HG03378 (cell line): ENCODE measurements around the gene BCKDK.
A peak's percentile ranks its signal among the peaks of the same experiment; 100 is the strongest.
"Not testable (repeated sequence)": the region's sequence is repeated elsewhere in the genome, so short reads cannot be mapped to it uniquely, and the experiment has no call there.

Experiments
- ATAC-seq: cut with Tn5 transposase; IDR thresholded peaks from one replicate; pipeline ENCODE4 v1.9.1; 2021; ENCODE audit warnings: mild to moderate bottlenecking, moderate library complexity; ENCODE audit not compliant: unreplicated experiment

The BCKDK gene

DNA sequence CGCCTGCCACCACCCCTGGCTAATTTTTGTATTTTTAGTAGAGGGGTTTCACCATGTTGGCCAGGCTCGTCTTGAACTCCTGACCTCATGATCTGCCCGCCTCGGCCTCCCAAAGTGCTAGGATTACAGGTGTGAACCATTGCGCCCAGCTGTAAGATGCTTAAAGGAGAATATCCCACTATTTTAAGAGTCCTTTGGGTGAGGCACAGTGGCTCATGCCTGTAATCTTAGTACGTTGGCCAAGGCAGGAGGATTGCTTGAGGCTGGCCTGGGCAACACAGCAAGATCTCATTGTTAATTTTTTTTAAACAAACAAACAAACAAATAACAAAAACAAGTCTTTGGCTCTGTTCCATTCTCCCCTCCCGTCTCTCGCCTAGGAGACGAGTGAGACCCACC lies 32.9 kb downstream of the BCKDK start:
- ATAC-seq: not testable (repeated sequence)

DNA sequence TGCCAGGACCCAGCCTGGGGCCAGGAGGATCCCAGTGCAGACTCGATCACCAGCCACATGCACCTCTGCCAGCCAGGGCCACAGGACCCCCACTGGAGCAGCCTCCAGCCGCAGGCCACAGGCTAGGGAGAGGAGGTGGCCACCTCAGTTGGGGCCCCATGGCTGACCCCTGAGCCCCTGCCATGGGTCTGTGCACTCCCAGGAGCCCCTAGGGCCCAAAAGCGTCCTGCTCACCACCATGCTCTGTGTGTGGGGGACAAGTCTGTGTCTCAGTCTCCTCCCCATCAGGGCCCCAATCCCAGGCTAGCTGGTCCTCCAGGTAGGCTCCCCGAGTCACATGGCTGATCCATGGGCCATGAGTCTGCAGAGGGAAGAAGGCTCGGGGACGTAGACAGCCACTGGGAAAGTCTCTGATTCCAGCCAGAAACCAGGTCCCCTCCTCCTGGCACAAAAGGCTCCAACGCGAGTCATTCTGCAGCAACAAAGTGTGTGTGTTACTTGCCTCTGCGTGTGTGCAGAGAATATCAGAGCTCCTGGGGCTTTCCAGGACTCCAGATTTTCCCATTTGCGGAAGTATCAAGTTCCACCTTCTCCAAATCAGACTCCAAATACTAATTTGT lies 33.4 kb downstream of the BCKDK start:
- ATAC-seq: peak; percentile 5

DNA sequence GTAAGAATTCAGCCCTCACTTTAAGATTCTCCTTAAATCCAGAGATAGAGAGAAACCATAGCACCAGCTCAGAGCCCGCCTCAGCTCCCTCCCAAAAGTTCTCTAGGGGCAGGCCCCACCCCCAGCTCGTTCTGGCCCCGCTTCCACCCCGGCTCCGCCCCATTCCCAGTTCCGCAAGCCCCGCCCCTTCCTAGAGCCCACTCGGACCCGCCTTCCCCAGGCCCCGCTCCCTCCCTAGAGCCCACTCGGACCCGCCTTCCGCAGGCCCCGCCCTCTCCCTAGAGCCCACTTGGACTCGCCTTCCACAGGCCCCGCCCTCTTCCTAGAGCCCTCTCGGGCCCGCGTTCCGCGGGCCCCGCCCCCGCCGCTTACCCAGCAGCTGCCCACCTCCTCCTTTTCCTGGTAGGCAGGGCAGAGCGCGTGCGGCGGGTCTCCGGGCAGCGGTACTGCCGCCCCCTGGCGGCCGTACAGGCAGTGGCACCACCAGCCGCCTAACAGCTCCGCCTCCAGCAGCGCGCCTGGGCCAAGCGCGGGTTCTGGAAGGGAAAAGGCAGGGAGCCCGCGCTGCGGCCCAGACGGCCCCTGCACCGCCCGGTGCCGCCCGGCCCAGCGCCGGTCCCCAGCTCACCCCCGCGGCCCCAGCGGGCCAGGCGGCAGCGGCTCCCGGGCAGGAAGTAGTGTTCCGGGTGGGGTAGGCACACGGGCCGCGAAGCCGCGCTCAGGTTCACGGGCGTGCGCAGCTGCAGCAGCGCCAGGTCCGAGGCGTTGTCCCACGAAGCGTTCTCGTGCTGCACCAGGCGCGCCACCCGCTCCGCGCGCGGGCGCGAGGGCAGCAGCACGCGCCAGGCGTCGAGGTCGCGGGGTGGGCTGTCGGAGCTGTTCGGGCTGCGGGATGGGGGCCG lies 34.2 kb downstream of the BCKDK start:
- peak; percentile 75 for ATAC-seq

DNA sequence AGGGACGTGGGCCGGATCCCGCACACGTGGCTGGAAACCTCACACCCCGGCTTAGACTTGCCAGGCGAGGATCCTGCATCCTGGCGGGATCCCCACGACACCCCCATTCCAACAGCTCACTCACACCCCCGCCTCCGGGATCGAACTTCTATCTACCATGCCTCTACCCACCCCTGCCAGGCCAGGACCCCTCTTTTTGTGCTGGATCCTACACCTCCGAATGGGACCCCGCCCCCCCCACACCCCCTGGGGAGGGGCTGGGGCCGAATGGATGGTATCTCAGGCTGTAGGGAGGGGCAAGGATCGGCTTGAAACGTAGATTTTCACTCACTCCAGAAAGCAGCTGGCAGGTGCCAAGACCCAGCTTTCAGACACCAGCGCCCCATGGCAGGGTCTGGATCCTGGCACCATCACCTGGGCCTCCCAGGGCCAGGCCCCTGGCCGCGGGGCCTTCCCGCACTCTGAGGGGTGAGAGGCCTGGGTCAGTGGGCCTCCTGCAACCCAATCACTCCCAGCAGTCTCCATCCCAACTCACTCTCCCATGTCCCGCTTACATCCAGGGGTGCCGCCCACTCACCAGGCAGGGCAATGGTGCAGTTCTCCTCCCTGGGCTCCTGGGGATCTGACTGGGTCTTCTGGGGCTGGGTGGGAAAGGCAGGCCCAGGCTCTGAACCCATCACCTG lies 35.0 kb downstream of the BCKDK start:
- no peak for ATAC-seq

DNA sequence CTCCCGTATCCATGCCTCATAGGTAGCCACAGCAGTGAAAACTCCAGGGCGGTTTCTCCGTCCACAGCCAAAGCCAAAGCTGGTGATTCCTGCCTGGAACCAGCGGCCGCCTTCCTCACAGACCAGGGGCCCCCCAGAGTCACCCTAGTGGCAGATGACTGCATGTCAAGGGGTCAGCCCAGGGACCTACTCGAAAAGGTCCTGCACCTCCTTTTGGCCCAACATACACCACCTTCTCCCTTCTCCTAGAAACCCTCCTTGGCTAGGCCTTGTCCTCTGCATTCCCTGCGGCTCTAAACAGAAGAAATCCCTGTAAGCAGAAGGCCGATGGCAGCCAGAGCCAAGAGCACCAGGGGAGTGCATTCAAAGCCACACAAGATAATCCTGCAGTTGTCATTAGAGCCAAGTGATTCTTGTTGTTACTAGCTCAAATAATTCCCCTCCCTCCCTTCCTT lies 35.5 kb downstream of the BCKDK start:
- ATAC-seq: no peak

DNA sequence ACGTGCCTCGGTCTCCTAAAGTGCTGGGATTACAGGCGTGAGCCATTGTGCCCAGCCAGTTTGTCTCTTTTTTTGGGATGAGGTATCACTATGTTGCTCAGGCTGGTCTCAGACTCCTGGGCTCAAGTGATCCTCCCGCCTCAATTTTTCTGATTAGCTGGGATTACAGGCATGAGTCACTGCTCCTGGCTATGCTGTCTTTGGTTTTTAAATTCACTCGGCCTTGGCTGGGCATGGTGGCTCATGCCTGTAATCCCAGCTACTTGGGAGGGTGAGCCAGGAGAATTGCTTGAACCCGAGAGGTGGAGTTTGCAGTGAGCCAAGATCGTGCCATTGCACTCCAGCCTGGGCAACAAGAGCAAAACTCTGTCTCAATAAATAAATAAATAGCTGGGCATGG lies 36.2 kb downstream of the BCKDK start:
- not testable (repeated sequence) for ATAC-seq

DNA sequence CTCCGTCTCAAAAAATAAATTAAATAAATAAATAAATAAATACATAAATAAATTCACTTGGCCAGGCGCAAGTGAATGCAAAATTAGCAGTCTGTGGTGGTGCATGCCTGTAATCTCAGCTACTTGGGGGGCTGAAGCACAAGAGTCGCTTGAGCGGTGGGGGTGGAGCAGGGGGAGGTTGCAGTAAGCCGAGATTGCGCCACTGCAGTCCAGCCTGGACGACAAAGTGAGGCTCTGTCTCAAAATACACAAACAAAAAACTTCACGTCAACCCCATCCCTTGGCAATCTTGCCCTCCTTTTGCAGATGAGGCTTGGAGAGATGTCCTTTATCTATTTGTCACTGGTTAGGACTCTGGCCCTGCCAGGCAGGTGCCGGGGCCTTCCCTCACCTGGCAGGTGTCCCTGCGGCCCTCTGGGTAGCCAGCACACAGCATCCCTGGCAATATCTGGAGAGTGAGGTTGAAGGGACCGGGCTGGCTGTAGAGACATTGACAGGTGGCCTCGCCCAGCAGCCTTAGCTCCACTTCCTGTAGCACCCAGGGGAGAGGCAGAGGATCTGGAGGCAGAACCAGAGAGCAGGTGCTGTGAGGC lies 37.3 kb downstream of the BCKDK start:
- no peak for ATAC-seq

DNA sequence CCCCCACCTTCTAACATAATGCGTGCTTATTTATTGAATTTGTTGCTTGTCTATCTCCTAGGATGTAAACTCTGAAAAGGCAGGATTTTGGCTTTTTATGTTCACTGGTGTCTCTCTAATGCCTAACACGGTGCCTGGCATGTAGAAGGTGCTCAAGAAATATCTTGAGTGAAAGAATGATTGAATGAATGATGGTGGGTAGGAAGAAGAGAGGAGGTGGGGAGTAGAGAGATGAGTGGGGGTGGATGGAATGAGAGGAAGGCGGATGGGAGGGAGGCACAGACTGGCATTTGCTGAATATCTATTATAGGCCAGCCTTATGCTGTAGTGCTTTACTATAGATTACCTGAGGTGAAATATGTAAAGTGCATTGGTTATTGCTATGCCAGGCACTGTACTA lies 39.4 kb downstream of the BCKDK start:
- ATAC-seq: no peak

DNA sequence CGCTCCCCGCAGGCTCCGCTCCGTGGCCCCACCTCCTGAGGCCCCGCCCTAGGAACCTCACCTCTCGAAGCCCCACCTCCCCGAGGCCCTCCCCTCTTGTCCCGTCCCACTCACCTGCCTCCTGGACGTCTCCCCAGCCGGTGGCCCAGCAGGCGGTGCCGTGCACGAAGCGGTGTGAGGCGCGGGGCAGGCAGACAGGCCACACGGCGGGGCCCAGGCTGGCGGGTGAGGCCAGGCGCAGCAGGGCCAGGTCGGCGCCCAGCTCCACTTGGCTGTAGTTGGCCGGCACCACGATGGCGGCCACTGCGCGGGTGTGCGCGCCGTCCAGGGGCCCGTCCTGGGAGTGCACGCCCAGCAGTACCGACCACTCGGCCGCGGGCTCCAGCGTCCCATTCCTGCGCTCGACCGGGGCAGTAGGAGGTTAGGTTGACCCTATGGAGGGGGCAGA lies 40.1 kb downstream of the BCKDK start:
- no peak for ATAC-seq

DNA sequence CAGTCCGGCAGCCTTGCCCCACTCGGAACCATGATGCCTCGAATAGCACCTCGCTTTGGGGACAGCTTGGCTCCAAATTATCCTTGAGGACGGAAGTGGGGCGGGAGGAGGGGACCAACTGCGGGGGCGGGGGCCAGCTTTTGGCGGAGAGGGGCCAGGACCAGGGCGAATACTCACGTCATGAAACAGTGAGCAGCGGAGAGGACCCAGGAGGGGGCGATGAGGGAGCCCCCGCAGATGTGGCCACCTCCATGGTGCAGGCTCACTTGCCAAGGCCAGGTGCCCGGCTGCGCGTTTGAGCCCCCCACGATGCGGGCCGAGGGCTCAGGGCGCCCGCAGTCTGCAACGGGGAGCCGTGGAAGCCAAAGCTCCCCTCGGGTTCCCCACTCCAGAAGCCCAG lies 40.7 kb downstream of the BCKDK start:
- no peak for ATAC-seq

DNA sequence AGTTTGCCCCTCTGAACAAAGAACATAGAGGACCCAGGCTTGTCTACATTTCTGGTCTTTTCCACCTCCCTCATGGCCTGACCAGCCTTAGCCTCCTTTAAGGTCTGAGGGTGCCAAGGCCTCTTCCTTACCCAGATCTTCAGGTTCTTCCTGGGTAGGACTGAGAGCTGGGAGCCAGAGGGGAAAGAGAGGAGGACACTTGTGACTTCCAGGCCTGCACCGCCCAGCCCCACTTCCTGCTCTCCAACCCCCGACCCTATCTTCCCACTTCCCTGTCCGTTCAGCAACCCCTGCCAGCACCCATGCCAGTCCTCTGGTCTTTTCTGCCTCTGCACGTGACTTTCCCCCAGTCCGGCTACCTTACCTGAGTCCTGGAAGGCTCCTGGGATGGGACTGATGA lies 41.1 kb downstream of the BCKDK start:
- ATAC-seq: no peak

DNA sequence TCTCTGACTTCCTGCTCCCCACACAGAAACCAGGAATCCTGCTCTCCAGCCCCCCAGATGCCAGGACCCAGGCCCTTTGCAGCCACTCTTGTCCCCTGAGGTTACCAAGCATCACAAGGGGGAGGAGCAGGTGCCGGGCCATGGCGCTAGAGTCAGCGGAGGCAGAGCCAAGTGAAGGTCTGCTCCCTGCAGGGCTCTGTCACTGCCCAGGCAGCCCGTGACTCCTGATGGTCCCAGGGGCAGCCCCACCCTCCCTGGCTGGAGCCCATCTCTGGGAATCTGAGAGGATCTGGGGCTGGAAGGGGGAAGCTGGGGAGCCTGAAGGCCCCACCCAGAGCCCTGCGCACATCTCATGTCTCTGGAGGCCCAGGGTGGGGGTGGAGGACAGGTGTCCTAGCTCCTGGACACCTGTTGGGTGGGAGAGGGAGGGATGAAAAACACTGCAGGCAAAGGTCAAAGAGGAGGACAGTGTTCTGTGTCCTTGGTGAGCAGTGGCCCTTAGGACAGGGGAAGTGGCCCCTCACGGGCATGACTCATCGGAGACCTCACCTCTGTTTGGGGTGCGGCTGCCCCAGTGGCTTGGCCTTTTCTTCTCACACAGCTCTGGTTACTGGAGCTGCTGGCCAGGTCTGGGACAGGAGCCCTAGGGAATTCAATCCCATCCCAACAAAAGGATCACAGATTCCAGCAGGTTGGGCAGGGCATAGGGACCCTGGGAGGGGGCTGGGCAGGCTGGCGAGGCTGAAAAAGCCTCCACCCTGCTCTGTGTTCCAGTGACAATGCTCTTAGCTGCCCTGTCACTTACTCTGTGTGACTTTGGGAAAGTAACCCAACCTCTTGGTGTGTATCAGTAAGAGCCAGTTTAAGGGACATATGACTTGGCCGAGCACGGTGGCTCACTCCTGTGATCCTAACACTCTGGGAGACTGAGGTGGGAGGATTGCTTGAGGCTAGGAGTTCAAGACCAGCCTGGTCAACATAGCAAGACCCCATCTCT lies 42.0 kb downstream of the BCKDK start, which contains the start of gene PRSS36:
Gene PRSS36 (minus strand): TSS at position 173 of the 997 bp plus-strand sequence. CDS start 31 bp downstream, at position 142.
- ATAC-seq: no peak

DNA sequence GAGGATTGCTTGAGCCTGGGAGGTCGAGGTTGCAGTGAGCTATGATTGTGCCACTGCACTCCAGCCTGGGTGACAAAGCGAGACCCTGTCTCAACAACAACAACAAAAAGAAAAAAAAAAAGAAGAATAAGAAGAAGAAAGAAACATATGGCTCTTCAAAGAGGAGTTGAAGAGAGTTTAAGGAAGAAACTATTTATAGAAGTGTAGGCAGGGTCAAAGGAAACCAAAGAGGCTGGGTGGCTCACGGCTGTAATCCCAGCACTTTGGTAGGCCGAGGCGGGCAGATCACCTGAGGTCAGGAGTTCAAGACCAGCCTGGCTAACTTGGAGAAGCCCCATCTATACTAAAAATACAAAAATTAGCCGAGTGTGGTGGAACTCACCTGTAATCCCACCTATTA lies 42.8 kb downstream of the BCKDK start:
- ATAC-seq: not testable (repeated sequence)

DNA sequence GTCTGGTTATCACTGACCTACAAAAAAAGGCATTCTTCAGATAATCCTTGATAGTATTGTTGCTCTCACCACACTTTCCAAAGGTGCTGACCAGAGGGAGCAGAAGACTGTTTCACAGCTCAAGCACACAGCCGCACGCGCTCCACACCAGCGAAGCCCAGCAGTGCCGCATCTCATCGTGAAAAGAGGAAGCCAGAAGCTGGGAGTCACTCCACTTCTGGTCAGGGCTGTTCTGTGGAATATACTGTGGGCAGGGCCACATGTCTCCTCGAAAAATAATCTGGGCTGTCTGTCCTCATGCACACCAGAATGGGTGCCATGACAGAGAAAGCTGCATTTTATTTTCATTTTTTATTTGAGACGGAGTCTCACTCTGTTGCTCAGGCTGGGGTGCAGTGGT lies 49.0 kb downstream of the BCKDK start:
- no peak for ATAC-seq
